ENCODE results near the gene DSTN. TPM values are rescaled to one million over a fixed set of nuclear protein-coding genes. Genes with fewer than 3 reads are reported as not detected.

The DSTN gene
- total and polyA plus RNA-seq, 2 of the 4 experiments (the other 2 are of a cell fraction) = 221 to 269 TPM

DNA sequence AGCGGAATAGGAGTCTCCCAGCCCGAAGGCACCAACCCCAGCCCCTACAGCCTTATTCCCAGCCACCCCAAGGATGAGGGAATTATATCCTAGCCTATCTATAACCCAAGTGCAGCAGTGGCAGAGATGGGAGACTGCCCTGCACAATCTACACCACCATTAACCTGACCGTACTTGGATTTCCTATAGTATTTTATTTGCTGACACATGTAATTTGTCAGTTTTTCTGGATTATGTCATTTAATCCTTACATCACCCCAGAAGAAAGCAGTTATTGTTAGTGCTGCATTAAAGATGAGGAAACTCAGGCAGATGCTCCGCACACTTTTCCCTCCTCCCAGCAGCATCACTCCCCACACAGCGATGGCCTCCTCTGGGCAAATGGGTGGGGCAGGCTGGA, 44.7 kb upstream of the DSTN start:
- H3K4ac ChIP-seq (ENCODE audit: low read depth, low read length) = no peak overlapping the region
- H3K79me1 ChIP-seq (ENCODE audit: low read depth in 1 of 2, low read length in 2 of 2) = no peaks in the 10 kb centered on the region
- dilution Hi-C loops (cut with HindIII; ENCODE audit: low sequenced_read_pairs, unreplicated experiment) (no loop called here), in situ Hi-C loops (cut with MboI; ENCODE audit: low sequenced_read_pairs) (no loop called here), intact Hi-C loops (cut with micrococcal nuclease) (no loop called here)
- no peak overlapping the region for H2BK15ac ChIP-seq (ENCODE audit: low read depth, low read length)
- no peak overlapping the region for H3K27ac ChIP-seq (ENCODE audit: insufficient read depth, low read length)
- H2AK9ac ChIP-seq (replicated peaks; ENCODE audit: low read depth, low read length, poor library complexity) = no peak overlapping the region
- no peaks in the 10 kb centered on the region for H3K9me3 ChIP-seq (ENCODE audit: control insufficient read depth, insufficient read depth, low read length)
- no peak overlapping the region for H2BK5ac ChIP-seq (ENCODE audit: low read depth, low read length, poor library complexity, severe bottlenecking)
- no peak overlapping the region for H3K14ac ChIP-seq (replicated peaks; ENCODE audit: low read depth, low read length)
- H2BK120ac ChIP-seq (ENCODE audit: low read depth, low read length) = no peak overlapping the region
- TF ChIP-seq MAFK (IDR thresholded peaks at IDR 0.05; ENCODE audit: low read depth, low read length) (peak; percentile 94), RFX5 (IDR thresholded peaks at IDR 0.05; ENCODE audit: low read depth, low read length) (no peak)
- CTCF ChIA-PET = no interaction called here
- H4K8ac ChIP-seq (ENCODE audit: low read depth in 2 of 2, low read length in 2 of 2) = no peak overlapping the region
- no peak for DNase-seq
- H3K36me3 ChIP-seq (ENCODE audit: control insufficient read depth, insufficient read depth, low read length) = no peaks in the 10 kb centered on the region
- no peaks in the 10 kb centered on the region for H3K4me1 ChIP-seq (ENCODE audit: control insufficient read depth, insufficient read depth, low read length)
- H3K9me1 ChIP-seq (ENCODE audit: insufficient read depth, low read length) = no peaks in the 10 kb centered on the region
- no peak overlapping the region for H3K9ac ChIP-seq (ENCODE audit: low read depth, low read length)
- no peak overlapping the region for H3K23ac ChIP-seq (ENCODE audit: low read depth, low read length)
- H3K56ac ChIP-seq (ENCODE audit: extremely low read depth, insufficient read depth, low read length) = no peak overlapping the region
- H4K91ac ChIP-seq (ENCODE audit: insufficient read depth, low read depth, low read length) = no peak overlapping the region
- H3K18ac ChIP-seq (ENCODE audit: low read depth, low read length) = no peak overlapping the region
- no peaks in the 10 kb centered on the region for H4K20me1 ChIP-seq (ENCODE audit: insufficient read depth, low read length)
- H3K4me2 ChIP-seq (ENCODE audit: low read depth, low read length) = no peak overlapping the region
- no peak overlapping the region for H2BK20ac ChIP-seq (ENCODE audit: low read depth, low read length)
- H2AK5ac ChIP-seq (ENCODE audit: low read depth, low read length) = no peak overlapping the region
- no TSS peak for BruUV-seq (replicated peaks)
- POLR2A ChIA-PET (ENCODE audit: unreplicated experiment) = no interaction called here
- WGBS, 2 experiments (ENCODE audit: extremely low coverage in 2 of 2, insufficient read length in 1 of 2) = no CpG with 5 or more reads among the region's 5 CpGs
- ATAC-seq (ENCODE audit: low read depth) = no peak
- H2AFZ ChIP-seq (replicated peaks; ENCODE audit: low read length, poor library complexity) = no peak overlapping the region
- H3K27me3 ChIP-seq (ENCODE audit: control insufficient read depth, insufficient read depth, low read length) = peaks cover 5% of the 10 kb centered on the region; the same call in 1 of the 2 replicates
- no peak overlapping the region for H3K4me3 ChIP-seq (ENCODE audit: insufficient read depth, low read depth, low read length)
- H4K5ac ChIP-seq (ENCODE audit: low read depth, low read length) = no peak overlapping the region
